Sigmoid colon (tissue), 7 donors: ENCODE results near the gene TECPR2. TPM values are rescaled to one million over a fixed set of nuclear protein-coding genes. Genes with fewer than 3 reads are reported as not detected.

Experiments
- DNase-seq: peaks from one replicate; pipeline ENCODE4 v3.0.0-alpha.2; 2019
- H3K27ac ChIP-seq, 4 donors: fragments of 200-600 bp; sonication (generic); one replicate each; pipeline ENCODE4 v1.5.1; 2016 to 2019; ENCODE audit warnings: mild to moderate bottlenecking in 1 of 4
- H3K27me3 ChIP-seq, 3 donors: fragments of 200-600 bp; sonication (generic); one replicate each; pipeline ENCODE4 v1.5.1; 2019; ENCODE audit warnings: mild to moderate bottlenecking in 1 of 3
- H3K36me3 ChIP-seq, 4 donors: fragments of 200-600 bp; sonication (generic); one replicate each; pipeline ENCODE4 v1.5.1; 2016 to 2019
- H3K4me1 ChIP-seq, 4 donors: fragments of 200-600 bp; sonication (generic); one replicate each; pipeline ENCODE4 v1.5.1; 2017 to 2019
- H3K4me3 ChIP-seq, 4 donors: fragments of 200-600 bp; sonication (generic); one replicate each; pipeline ENCODE4 v1.5.1; 2017 to 2019; ENCODE audit warnings: mild to moderate bottlenecking in 2 of 4, moderate library complexity in 1 of 4
- H3K9me3 ChIP-seq, 4 donors: fragments of 200-600 bp in 3 of 4; sonication (generic) in 3 of 4; one replicate each; pipeline versions ENCODE4 v1.5.1 to v1.6.1; 2013 to 2019
- CTCF ChIP-seq, 4 experiments: fragments of 450-650 bp in 3 of 4; fragments of 200-600 bp in 1 of 4; IDR thresholded peaks; one replicate each; pipeline ENCODE4 v1.5.1; 2016 to 2019; ENCODE audit warnings: antibody characterized with exemption in 4 of 4, mild to moderate bottlenecking in 3 of 4, moderate library complexity in 2 of 4
- EP300 ChIP-seq, 4 donors: sonication (generic); formaldehyde crosslinking; IDR thresholded peaks; one replicate each; pipeline ENCODE4 v1.6.1; 2017; ENCODE audit warnings: antibody characterized with exemption in 4 of 4
- POLR2A ChIP-seq, 2 donors: fragments of 450-650 bp; IDR thresholded peaks; one replicate each; pipeline ENCODE4 v1.6.1; 2016; ENCODE audit warnings: antibody characterized with exemption in 2 of 2, mild to moderate bottlenecking in 2 of 2, moderate library complexity in 2 of 2
- POLR2AphosphoS5 ChIP-seq, 4 donors: sonication (generic); formaldehyde crosslinking; IDR thresholded peaks; one replicate each; pipeline ENCODE4 v1.6.1; 2017; ENCODE audit warnings: antibody characterized with exemption in 4 of 4
- WGBS, 2 donors: extraction: QIAGEN DNeasy Blood & Tissue Kit; methylation state at CpG; one replicate each; pipeline ENCODE4 v1.1.7; 2013; 5-methylcytosine and 5-hydroxymethylcytosine counted together
- intact Hi-C: fragments of 100-400 bp; cut with DNase I; formaldehyde crosslinking; loops from one replicate; pipeline ENCODE4 v1.15.1; 2023
- polyA plus RNA-seq, 3 donors: library from polyadenylated mRNA; stranded (reverse); fragments of 200-250 nt; gene quantifications; one replicate each; pipeline ENCODE4 v1.2.3, GENCODE V29; 2013
- total RNA-seq, 4 donors: library from RNA; depleted of rRNA; stranded (reverse); fragments of >200 nt; gene quantifications; one replicate each; pipeline ENCODE4 v1.1.0, GENCODE V29; 2016
- donor health status: healthy with polysubstance abuse.
- donor health status: Bipolar disorder and iron deficiency.
- donor health status: healthy.

The TECPR2 gene
- total and polyA plus RNA-seq, 7 donors = 2.1 to 51.0 (median 15.3) TPM

GRCh38 chr14:102509746-102510615 is 147.2 kb downstream of the TECPR2 start, which contains the start of gene ANKRD9:
Gene ANKRD9 (minus strand): TSS chr14:102509776. CDS start chr14:102507889, 1,887 bp downstream.
- no peaks in the 10 kb centered on the region for H3K9me3 ChIP-seq
- H3K4me3 ChIP-seq = peak within 1 kb of the TSS; percentile 48 to 70 (median 62)
- peak; percentile 11 to 70 for TF ChIP-seq POLR2A (IDR thresholded peaks at IDR 0.05)
- TF ChIP-seq POLR2AphosphoS5 (IDR thresholded peaks at IDR 0.05) = peak; percentile 72 to 89 (median 76)
- TF ChIP-seq EP300 (IDR thresholded peaks at IDR 0.05) = no peak
- no peaks in the 10 kb centered on the region for H3K27me3 ChIP-seq
- DNase-seq = peak; percentile 98
- WGBS, 2 donors = 1% methylated on average over 91 of the region's 91 CpGs
- H3K27ac ChIP-seq = peak within 1 kb of the TSS; percentile 88 to 92 (median 90)
- peaks cover 5 to 18% (median 10%) of the 10 kb centered on the region in 4 donors for H3K36me3 ChIP-seq
- peaks cover 0 to 19% (median 14%) of the 10 kb centered on the region in 4 donors for H3K4me1 ChIP-seq
- intact Hi-C loops = loop anchor here (5.0 kb wide), 2 partner anchors 148 to 188 kb away; partner anchors contain the start of genes CINP and TECPR2

GRCh38 chr14:102510616-102511520 is 148.1 kb downstream of the TECPR2 start:
- DNase-seq = peak; percentile 64
- TF ChIP-seq POLR2AphosphoS5 (IDR thresholded peaks at IDR 0.05) (no peak), POLR2A (IDR thresholded peaks at IDR 0.05) (peak in 1 of 2 donors; percentile 56), CTCF (IDR thresholded peaks at IDR 0.05) (no peak)
- Histone ChIP-seq H3K27me3 (no peaks in the 10 kb centered on the region), H3K9me3 (no peaks in the 10 kb centered on the region), H3K4me3 (peak overlapping the region in 3 of 4 donors; percentile 58 to 70 (median 66)), H3K27ac (peak overlapping the region; percentile 84 to 88 (median 84)), H3K36me3 (peaks cover 5 to 17% (median 10%) of the 10 kb centered on the region in 4 donors), H3K4me1 (peaks cover 0 to 19% (median 14%) of the 10 kb centered on the region in 4 donors)
- intact Hi-C loops = loop anchor here (5.0 kb wide), 2 partner anchors 149 to 189 kb away; partner anchors contain the start of genes CINP and TECPR2
- WGBS, 2 donors = 23 to 49% methylated on average over 19 of the region's 19 CpGs

- Histone ChIP-seq H3K4me3 (no peak overlapping the region), H3K36me3 (peaks cover 5 to 10% (median 8%) of the 10 kb centered on the region in 4 donors), H3K27ac (no peak overlapping the region), H3K4me1 (peaks cover 0 to 23% (median 17%) of the 10 kb centered on the region in 4 donors), H3K9me3 (no peaks in the 10 kb centered on the region), H3K27me3 (no peaks in the 10 kb centered on the region)
- intact Hi-C loops = loop anchor here (5.0 kb wide), 2 partner anchors 149 to 189 kb away; partner anchors contain the start of genes CINP and TECPR2
- DNase-seq = no peak
- WGBS, 2 donors = 29 to 82% methylated on average over 5 of the region's 5 CpGs
- TF ChIP-seq POLR2AphosphoS5 (IDR thresholded peaks at IDR 0.05) = no peak
- no peak for TF ChIP-seq POLR2A (IDR thresholded peaks at IDR 0.05)
- TF ChIP-seq EP300 (IDR thresholded peaks at IDR 0.05) = no peak
- TF ChIP-seq CTCF (IDR thresholded peaks at IDR 0.05) = no peak
Observed at GRCh38 chr14:102511538-102511937, 148.8 kb downstream of the TECPR2 start.

GRCh38 chr14:102512793-102513300 is 150.1 kb downstream of the TECPR2 start:
- Histone ChIP-seq H3K4me3 (no peak overlapping the region), H3K27me3 (no peaks in the 10 kb centered on the region), H3K27ac (no peak overlapping the region), H3K36me3 (no peaks in the 10 kb centered on the region), H3K9me3 (no peaks in the 10 kb centered on the region), H3K4me1 (peaks cover 0 to 34% (median 21%) of the 10 kb centered on the region in 4 donors)
- TF ChIP-seq EP300 (IDR thresholded peaks at IDR 0.05) (no peak), POLR2A (IDR thresholded peaks at IDR 0.05) (no peak), CTCF (IDR thresholded peaks at IDR 0.05) (no peak), POLR2AphosphoS5 (IDR thresholded peaks at IDR 0.05) (no peak)
- DNase-seq = no peak
- intact Hi-C loops = loop anchor here (5.0 kb wide), 2 partner anchors 151 to 191 kb away; partner anchors contain the start of genes CINP and TECPR2
- WGBS, 2 donors = 84 to 87% methylated on average over 11 of the region's 11 CpGs
